HFFc6 (cell line): ENCODE results near the gene BIRC2. TPM values are rescaled to one million over a fixed set of nuclear protein-coding genes. Genes with fewer than 3 reads are reported as not detected.
A peak's percentile ranks its signal among the peaks of the same experiment; 100 is the strongest.

ENCODE experiments used
- DNase-seq: peaks from one replicate; pipeline ENCODE4 v3.0.0-alpha.2; 2018
- H3K27ac Mint-ChIP-seq: 2 replicates; pipeline ENCODE4 v1.8.0; 2020; ENCODE audit warnings: mild to moderate bottlenecking, mixed read lengths
- H3K27me3 Mint-ChIP-seq: 2 replicates; pipeline ENCODE4 v1.8.0; 2021; ENCODE audit warnings: mild to moderate bottlenecking, moderate library complexity, mixed read lengths; ENCODE audit not compliant: insufficient read depth
- H3K36me3 Mint-ChIP-seq: 2 replicates; pipeline ENCODE4 v1.8.0; 2021; ENCODE audit warnings: low read depth, mixed read lengths
- H3K4me1 Mint-ChIP-seq: 2 replicates; pipeline ENCODE4 v1.8.0; 2020; ENCODE audit warnings: low read depth, mixed read lengths
- H3K4me3 Mint-ChIP-seq: 2 replicates; pipeline ENCODE4 v1.8.0; 2020; ENCODE audit warnings: mild to moderate bottlenecking, moderate library complexity, mixed read lengths
- H3K9me3 Mint-ChIP-seq: 2 replicates; pipeline ENCODE4 v1.8.0; 2020; ENCODE audit warnings: mild to moderate bottlenecking, mixed read lengths
- total RNA-seq, 6 experiments: library from RNA; stranded (reverse); fragmentation: NEBNext Ultra II Directional; extraction: Animal tissue kit (Norgen Biotek cat#: 25700); gene quantifications; 2 replicates in 1 of 6; 3 replicates in 5 of 6; pipeline ENCODE4 v1.2.3, GENCODE V29; 2021
- TF ChIP-seq, protein P1 (sequence below): fragments of 200-600 bp; sonication (generic); IDR thresholded peaks from 2 replicates; pipeline ENCODE4 v1.5.0; 2021; ENCODE audit warnings: antibody characterized with exemption, mild to moderate bottlenecking

The BIRC2 gene
- total RNA-seq, 6 experiments from 2014 or later = 49.5 to 64.6 (median 58.3) TPM

DNA sequence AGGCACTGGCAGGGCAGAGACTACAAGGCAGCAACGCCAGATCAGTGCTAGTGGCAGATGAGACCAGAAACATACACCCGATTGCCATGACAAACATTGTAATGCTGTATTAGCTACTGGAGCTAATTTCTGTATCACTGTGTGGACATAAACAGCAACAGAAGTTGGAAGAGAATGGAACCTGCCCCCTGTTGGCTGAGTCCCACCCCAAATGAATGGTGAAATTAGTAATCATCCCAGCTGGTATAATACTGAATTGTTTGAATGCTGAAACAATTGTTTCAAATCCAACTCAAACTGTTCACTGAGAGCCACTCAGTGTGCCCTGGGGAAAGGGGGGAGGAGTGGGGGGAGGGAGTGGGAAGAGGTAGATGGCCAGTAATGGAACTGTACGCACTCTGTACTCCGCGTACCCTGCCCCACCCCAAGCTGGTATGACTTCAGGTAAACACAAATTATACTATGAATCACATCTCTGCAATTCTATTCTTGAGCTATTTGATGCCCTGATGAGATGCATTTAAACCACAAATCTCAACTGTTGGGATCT, 40.9 kb upstream of the BIRC2 start:
- H3K4me3 Mint-ChIP-seq = no peak overlapping the region
- TF ChIP-seq, protein P1, sequence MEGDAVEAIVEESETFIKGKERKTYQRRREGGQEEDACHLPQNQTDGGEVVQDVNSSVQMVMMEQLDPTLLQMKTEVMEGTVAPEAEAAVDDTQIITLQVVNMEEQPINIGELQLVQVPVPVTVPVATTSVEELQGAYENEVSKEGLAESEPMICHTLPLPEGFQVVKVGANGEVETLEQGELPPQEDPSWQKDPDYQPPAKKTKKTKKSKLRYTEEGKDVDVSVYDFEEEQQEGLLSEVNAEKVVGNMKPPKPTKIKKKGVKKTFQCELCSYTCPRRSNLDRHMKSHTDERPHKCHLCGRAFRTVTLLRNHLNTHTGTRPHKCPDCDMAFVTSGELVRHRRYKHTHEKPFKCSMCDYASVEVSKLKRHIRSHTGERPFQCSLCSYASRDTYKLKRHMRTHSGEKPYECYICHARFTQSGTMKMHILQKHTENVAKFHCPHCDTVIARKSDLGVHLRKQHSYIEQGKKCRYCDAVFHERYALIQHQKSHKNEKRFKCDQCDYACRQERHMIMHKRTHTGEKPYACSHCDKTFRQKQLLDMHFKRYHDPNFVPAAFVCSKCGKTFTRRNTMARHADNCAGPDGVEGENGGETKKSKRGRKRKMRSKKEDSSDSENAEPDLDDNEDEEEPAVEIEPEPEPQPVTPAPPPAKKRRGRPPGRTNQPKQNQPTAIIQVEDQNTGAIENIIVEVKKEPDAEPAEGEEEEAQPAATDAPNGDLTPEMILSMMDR = peak; percentile 34; the same call in 1 of the 2 replicates

DNA sequence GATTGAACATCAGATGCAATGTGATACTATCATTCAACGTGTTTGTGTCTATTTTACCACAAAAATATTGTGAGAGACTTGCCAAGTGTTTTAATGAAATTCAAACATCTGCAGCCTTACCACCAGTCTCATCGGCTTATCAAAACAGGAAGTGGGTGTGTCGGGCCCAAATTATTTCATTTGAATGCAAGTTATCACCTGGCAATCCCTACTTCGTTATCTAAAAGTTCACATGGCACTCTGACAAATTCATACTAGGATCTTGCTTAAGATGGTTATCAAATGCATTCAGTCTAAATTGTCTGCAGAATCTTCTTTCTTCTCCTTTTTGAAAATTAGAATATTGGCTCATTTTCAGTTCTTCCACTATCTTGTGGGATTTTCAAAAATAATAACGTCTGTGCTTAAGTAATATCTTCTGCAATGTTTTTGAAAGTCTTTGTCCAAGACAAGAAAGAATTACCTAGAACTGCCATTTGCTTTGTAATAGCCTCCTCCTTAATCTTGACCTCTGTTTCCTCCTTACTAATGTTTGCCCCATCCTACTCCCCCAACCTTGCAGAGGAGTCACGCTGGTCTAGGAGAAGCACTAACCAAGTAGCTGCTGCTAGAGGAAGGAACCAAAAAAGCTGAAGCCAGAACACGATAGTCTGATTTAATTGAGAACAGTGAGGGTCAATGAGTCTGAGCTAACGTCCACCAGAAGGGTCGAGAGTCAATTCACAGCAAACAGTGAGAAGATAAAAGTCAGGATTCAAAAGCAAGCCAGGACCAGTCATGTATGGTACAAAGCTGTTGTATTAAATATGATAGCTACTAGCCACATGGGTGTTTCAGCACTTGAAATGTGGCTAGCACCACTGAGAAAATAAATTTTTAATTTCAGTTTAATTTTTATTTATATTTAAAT, 39.9 kb upstream of the BIRC2 start:
- Mint-ChIP-seq H3K4me3 (no peak overlapping the region), H3K9me3 (no peaks in the 10 kb centered on the region), H3K27me3 (peaks cover 2% of the 10 kb centered on the region), H3K27ac (no peak overlapping the region), H3K36me3 (no peaks in the 10 kb centered on the region), H3K4me1 (peaks cover 18% of the 10 kb centered on the region)
- TF ChIP-seq, protein P1 = no peak
- DNase-seq = no peak

More for the DNA sequence above, 40.9 kb upstream of the BIRC2 start:
- H3K4me1 Mint-ChIP-seq = peaks cover 18% of the 10 kb centered on the region
- H3K9me3 Mint-ChIP-seq = peaks cover 8% of the 10 kb centered on the region; the same call in 1 of the 2 replicates
- peaks cover 6% of the 10 kb centered on the region for H3K27me3 Mint-ChIP-seq
- peaks cover 7% of the 10 kb centered on the region for H3K36me3 Mint-ChIP-seq
- H3K27ac Mint-ChIP-seq = no peak overlapping the region
- no peak for DNase-seq

DNA sequence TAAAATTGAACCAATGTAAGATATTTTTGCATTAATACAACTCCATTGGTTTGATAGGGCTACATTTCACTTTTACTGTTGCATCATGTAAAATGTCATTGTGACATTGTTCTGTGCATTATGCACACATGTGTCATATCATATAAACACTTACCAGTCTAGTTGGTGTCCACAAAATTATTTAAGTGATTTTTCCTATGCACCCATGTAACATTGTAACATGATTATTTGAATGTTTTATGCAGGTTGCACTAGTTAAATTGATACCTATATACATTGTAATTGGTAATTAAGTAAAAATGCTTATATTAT, 39.3 kb upstream of the BIRC2 start:
- Mint-ChIP-seq H3K36me3 (no peaks in the 10 kb centered on the region), H3K4me1 (peaks cover 22% of the 10 kb centered on the region), H3K4me3 (no peak overlapping the region), H3K27me3 (peaks cover 2% of the 10 kb centered on the region), H3K9me3 (no peaks in the 10 kb centered on the region), H3K27ac (no peak overlapping the region)
- TF ChIP-seq, protein P1 = no peak
- no peak for DNase-seq

DNA sequence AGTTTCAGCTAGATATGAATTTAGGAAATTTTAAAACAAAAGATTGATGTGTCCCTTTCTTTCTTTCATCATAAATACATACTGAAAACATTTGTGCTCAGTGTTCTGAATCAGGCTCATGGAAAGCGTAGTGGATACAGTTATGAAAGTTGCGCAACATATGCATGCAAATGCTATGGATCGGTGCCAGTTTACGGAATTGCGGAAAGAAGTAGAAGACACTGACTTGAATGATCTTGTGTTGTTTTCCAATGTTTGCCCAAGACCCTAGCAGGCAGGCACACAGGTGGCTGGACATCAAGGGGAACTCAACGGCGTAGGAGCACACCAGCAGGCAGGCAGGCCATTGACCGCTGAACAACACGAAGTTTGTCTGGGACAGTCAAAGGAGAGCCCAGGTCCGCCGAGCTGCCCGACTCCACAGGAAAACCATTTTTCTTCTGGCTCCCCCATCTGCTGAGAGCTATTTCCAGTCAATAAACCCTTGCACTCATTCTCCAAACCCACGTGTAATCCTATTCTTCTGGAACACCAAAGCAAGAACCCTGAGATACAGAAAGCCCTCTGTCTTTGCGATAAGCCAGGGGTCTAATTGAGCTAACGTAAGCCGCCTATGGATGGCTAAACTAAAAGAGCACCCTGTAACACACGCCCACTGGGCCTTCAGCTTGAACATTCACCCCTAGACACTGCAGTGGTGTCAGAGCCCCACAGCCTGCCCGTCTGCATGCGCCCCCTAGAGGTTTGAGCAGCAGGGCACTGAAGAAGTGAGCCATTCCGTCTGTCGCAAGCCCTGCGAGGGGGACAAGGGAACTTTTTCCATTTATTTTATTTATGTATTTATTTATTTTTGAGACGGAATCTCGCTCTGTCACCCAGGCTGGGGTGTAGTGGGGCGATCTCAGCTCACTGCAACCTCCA, 37.1 kb upstream of the BIRC2 start:
- Mint-ChIP-seq H3K27ac (no peak overlapping the region), H3K4me1 (peaks cover 35% of the 10 kb centered on the region), H3K4me3 (no peak overlapping the region), H3K9me3 (no peaks in the 10 kb centered on the region), H3K36me3 (no peaks in the 10 kb centered on the region), H3K27me3 (peaks cover 4% of the 10 kb centered on the region)
- TF ChIP-seq, protein P1 = peak; percentile 54
- DNase-seq = no peak

DNA sequence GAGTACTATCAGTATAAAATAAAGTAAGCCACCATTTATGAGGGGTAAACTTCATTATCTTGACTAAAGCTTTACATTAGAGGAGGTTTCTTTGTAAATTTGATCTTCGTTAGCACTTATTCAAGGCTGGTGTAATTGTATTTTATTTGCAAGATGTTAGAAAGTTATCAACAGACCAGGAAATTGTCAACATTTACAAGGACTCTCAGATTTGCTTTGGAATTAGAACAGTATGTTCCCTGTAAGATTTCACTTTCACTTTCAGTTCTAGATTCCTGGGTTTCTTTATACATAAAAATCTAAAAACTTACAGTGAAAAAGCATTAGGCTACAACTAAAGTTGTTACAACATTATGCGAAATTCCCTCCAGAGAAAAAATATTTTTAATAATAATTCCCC, 34.3 kb upstream of the BIRC2 start:
- Mint-ChIP-seq H3K36me3 (no peaks in the 10 kb centered on the region), H3K27me3 (peaks cover 3% of the 10 kb centered on the region), H3K9me3 (no peaks in the 10 kb centered on the region), H3K27ac (peak overlapping the region; percentile 89), H3K4me1 (peaks cover 36% of the 10 kb centered on the region), H3K4me3 (peak overlapping the region; percentile 90)
- TF ChIP-seq, protein P1 = no peak
- DNase-seq = no peak
